Naive thymus-derived CD4-positive, alpha-beta T cell (primary cell): Measurements from ENCODE around the gene CALML6. TPM values are rescaled to one million over a fixed set of nuclear protein-coding genes. Genes with fewer than 3 reads are reported as not detected.
"Not testable (repeated sequence)": the region's sequence is repeated elsewhere in the genome, so short reads cannot be mapped to it uniquely, and the experiment has no call there.

Source experiments
- ATAC-seq: fragments of 150-1000 bp; cut with Tn5 transposase; 2 replicates; pipeline ENCODE4 v1.10.0; 2021; ENCODE audit warnings: mild to moderate bottlenecking, moderate library complexity
- CTCF ChIA-PET: fragments of 350-600 bp; sonication (Branson Sonifier 250); formaldehyde crosslinking; loops from one replicate; lab custom pipeline; 2021; ENCODE audit warnings: antibody characterized with exemption; lab: Charles Lee
- POLR2A ChIA-PET: fragments of 350-600 bp; sonication (Branson Sonifier 250); formaldehyde crosslinking; loops from one replicate; lab custom pipeline; 2021; ENCODE audit warnings: antibody characterized with exemption, inconsistent platforms; lab: Charles Lee
- DNase-seq, 9 donors: peaks; one replicate each; pipeline versions ENCODE4 v3.0.0 to v3.0.0-alpha.2; 2020 to 2022; ENCODE audit warnings: mixed read lengths in 1 of 9
- H3K27ac ChIP-seq: one replicate; pipeline ENCODE4 v1.7.0; 2013; ENCODE audit warnings: mild to moderate bottlenecking, low read depth, low read length, moderate library complexity
- H3K27me3 ChIP-seq, 2 donors: one replicate each; pipeline ENCODE4 v1.7.0; 2013; ENCODE audit warnings: low read length in 2 of 2, mild to moderate bottlenecking in 2 of 2, moderate library complexity in 2 of 2; ENCODE audit not compliant: control insufficient read depth in 2 of 2, insufficient read depth in 2 of 2
- H3K36me3 ChIP-seq, 3 experiments: 1 replicate in 2 of 3; 2 replicates in 1 of 3; pipeline ENCODE4 v1.7.0; 2013; ENCODE audit warnings: low read length in 3 of 3, mild to moderate bottlenecking in 3 of 3, moderate library complexity in 1 of 3; ENCODE audit not compliant: insufficient read depth in 3 of 3, control insufficient read depth in 2 of 3
- H3K4me1 ChIP-seq, 2 donors: one replicate each; pipeline ENCODE4 v1.7.0; 2013; ENCODE audit warnings: low read length in 2 of 2, mild to moderate bottlenecking in 2 of 2, moderate library complexity in 1 of 2; ENCODE audit not compliant: control insufficient read depth in 2 of 2, insufficient read depth in 2 of 2
- H3K4me3 ChIP-seq: 2 replicates; pipeline ENCODE4 v1.7.0; 2013; ENCODE audit warnings: mild to moderate bottlenecking, low read length
- H3K9me3 ChIP-seq, 3 experiments: 1 replicate in 2 of 3; 2 replicates in 1 of 3; pipeline ENCODE4 v1.7.0; 2013; ENCODE audit warnings: low read length in 3 of 3; ENCODE audit not compliant: control insufficient read depth in 2 of 3
- H3K27ac Mint-ChIP-seq, 9 donors: one replicate each; pipeline ENCODE4 v1.8.0; 2020 to 2022; ENCODE audit warnings: mixed read lengths in 9 of 9, mild to moderate bottlenecking in 8 of 9, moderate library complexity in 5 of 9, inconsistent platforms in 2 of 9
- H3K27me3 Mint-ChIP-seq, 5 donors: one replicate each; pipeline ENCODE4 v1.8.0; 2021 to 2022; ENCODE audit warnings: mixed read lengths in 5 of 5, mild to moderate bottlenecking in 1 of 5
- H3K36me3 Mint-ChIP-seq, 5 donors: one replicate each; pipeline ENCODE4 v1.8.0; 2020 to 2022; ENCODE audit warnings: mixed read lengths in 5 of 5, mild to moderate bottlenecking in 3 of 5, inconsistent platforms in 1 of 5
- H3K4me1 Mint-ChIP-seq, 7 donors: one replicate each; pipeline ENCODE4 v1.8.0; 2020 to 2022; ENCODE audit warnings: mixed read lengths in 7 of 7, mild to moderate bottlenecking in 3 of 7, inconsistent platforms in 1 of 7
- H3K4me3 Mint-ChIP-seq, 10 donors: one replicate each; pipeline ENCODE4 v1.8.0; 2020 to 2022; ENCODE audit warnings: mild to moderate bottlenecking in 10 of 10, mixed read lengths in 10 of 10, moderate library complexity in 6 of 10, inconsistent platforms in 2 of 10
- H3K9me3 Mint-ChIP-seq, 11 donors: one replicate each; pipeline ENCODE4 v1.8.0; 2020 to 2022; ENCODE audit warnings: mixed read lengths in 11 of 11, mild to moderate bottlenecking in 4 of 11, inconsistent platforms in 1 of 11, moderate library complexity in 1 of 11
- intact Hi-C, 2 donors: fragments of 100-400 bp; cut with micrococcal nuclease; formaldehyde crosslinking; loops; one replicate each; pipeline ENCODE4 v1.15.1; 2023
- polyA plus RNA-seq, 2 donors: library from polyadenylated mRNA; unstranded; fragments of 300-500 nt; fragmentation: Illumina TruSeq; gene quantifications; one replicate each; pipeline ENCODE4 v1.2.3, GENCODE V29; 2021
- total RNA-seq, 6 experiments: library from RNA in 5 of 6; stranded (reverse) in 5 of 6; gene quantifications; 1 replicate in 5 of 6; 2 replicates in 1 of 6; pipeline ENCODE4 v1.2.3 and lab custom pipeline; 2021 to 2026

Gene CALML6
- total and polyA plus RNA-seq, 7 experiments from 2014 or later: 0.94 to 2.5 (median 1.4) TPM; not detected in 3

DNA sequence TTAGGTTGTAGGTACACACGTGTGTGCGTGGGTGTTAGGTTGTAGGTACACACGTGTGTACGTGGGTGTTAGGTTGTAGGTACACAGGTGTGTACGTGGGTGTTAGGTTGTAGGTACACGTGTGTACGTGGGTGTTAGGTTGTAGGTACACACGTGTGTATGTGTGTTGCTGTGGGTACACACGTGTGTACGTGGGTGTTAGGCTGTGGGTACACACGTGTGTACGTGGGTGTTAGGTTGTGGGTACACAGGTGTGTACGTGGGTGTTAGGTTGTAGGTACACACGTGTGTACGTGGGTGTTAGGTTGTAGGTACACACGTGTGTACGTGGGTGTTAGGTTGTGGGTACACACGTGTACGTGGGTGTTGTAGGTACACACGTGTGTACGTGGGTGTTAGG lies 19.8 kb downstream of the CALML6 start:
- ATAC-seq, H3K36me3 ChIP-seq, intact Hi-C loops, H3K27me3 ChIP-seq, H3K27ac ChIP-seq, H3K4me3 ChIP-seq, DNase-seq, H3K4me1 ChIP-seq, H3K27ac Mint-ChIP-seq, H3K4me1 Mint-ChIP-seq, CTCF ChIA-PET, H3K36me3 Mint-ChIP-seq, H3K27me3 Mint-ChIP-seq, POLR2A ChIA-PET, H3K9me3 ChIP-seq, H3K4me3 Mint-ChIP-seq: not testable (repeated sequence)
- peaks cover 0 to 23% (median 0%) of the 10 kb centered on the region in 11 donors for H3K9me3 Mint-ChIP-seq

- H3K36me3 ChIP-seq: no peaks in the 10 kb centered on the region
- no peaks in the 10 kb centered on the region for H3K4me1 Mint-ChIP-seq
- H3K4me3 ChIP-seq: no peak overlapping the region
- ChIA-PET POLR2A (no interaction called here), CTCF (no interaction called here)
- H3K27me3 ChIP-seq: no peaks in the 10 kb centered on the region
- no peak overlapping the region for H3K4me3 Mint-ChIP-seq
- no peak overlapping the region for H3K27ac Mint-ChIP-seq
- peaks cover 0 to 23% (median 0%) of the 10 kb centered on the region in 11 donors for H3K9me3 Mint-ChIP-seq
- no peak for DNase-seq
- intact Hi-C loops: no loop called here
- no peak overlapping the region for H3K27ac ChIP-seq
- no peaks in the 10 kb centered on the region for H3K9me3 ChIP-seq
- H3K4me1 ChIP-seq: no peaks in the 10 kb centered on the region
- H3K36me3 Mint-ChIP-seq: peaks cover 0 to 7% (median 0%) of the 10 kb centered on the region in 5 donors
- no peaks in the 10 kb centered on the region for H3K27me3 Mint-ChIP-seq
- no peak for ATAC-seq
These were observed 22.0 kb downstream of the CALML6 start for GRCh38 chr1:1937061-1937460.

DNA sequence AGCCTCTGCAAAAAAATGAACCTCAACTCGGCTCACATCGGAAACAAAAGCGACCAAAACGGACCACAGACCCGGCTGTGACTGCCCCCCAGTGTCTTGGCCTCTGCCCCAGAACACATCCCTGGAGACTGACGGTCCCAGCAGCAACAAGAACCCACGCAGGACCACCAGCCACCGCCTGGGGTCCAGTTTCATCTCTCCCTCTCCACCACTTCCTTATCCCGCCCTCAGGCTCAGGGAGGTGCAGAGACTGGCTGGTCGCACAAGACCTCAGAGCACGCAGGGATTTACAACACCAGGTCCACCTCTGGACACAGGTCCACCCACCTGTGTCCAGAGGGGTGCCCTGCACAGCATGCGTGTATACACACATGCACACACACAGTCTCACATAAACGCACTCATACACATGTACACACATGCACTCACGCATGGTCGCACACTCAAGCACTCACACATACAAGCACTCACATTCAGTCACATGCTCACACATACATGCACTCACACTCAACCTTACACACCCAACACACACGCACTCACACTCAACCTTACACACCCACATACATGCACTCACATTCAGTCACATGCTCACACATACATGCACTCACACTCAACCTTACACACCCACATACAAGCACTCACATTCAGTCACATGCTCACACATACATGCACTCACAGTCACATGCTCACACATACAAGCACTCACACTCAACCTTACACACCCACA lies 22.7 kb downstream of the CALML6 start:
- no peaks in the 10 kb centered on the region for H3K27me3 Mint-ChIP-seq

DNA sequence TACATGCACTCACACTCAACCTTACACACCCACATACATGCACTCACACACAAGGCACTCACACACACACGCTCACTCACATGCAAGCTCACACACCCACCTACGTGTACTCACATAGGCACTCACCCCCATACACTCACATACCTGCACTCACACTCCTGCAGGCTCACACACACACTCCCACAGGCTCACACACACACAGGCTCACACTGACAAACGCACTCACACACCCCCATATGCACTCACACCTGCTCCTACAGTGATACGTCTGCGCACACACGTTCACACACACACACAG lies 23.2 kb downstream of the CALML6 start:
- H3K27ac Mint-ChIP-seq: no peak overlapping the region
- no peak overlapping the region for H3K4me3 Mint-ChIP-seq
- Histone ChIP-seq H3K9me3 (no peaks in the 10 kb centered on the region), H3K27ac (no peak overlapping the region), H3K36me3 (no peaks in the 10 kb centered on the region), H3K4me1 (no peaks in the 10 kb centered on the region), H3K4me3 (no peak overlapping the region), H3K27me3 (no peaks in the 10 kb centered on the region)
- POLR2A ChIA-PET: no interaction called here
- ATAC-seq (no peak), DNase-seq (no peak)
- intact Hi-C loops: no loop called here
- no peaks in the 10 kb centered on the region for H3K27me3 Mint-ChIP-seq
- H3K36me3 Mint-ChIP-seq: peaks cover 0 to 7% (median 0%) of the 10 kb centered on the region in 5 donors
- H3K9me3 Mint-ChIP-seq: peaks cover 0 to 23% (median 0%) of the 10 kb centered on the region in 11 donors
- no peaks in the 10 kb centered on the region for H3K4me1 Mint-ChIP-seq
- CTCF ChIA-PET: no interaction called here

More for the DNA sequence above, 22.7 kb downstream of the CALML6 start:
- peaks cover 0 to 23% (median 0%) of the 10 kb centered on the region in 11 donors for H3K9me3 Mint-ChIP-seq
- no peaks in the 10 kb centered on the region for H3K4me1 Mint-ChIP-seq
- POLR2A ChIA-PET: no interaction called here
- DNase-seq (no peak), ATAC-seq (no peak)
- Histone ChIP-seq H3K27ac (no peak overlapping the region), H3K9me3 (no peaks in the 10 kb centered on the region), H3K4me3 (no peak overlapping the region), H3K36me3 (no peaks in the 10 kb centered on the region), H3K4me1 (no peaks in the 10 kb centered on the region), H3K27me3 (no peaks in the 10 kb centered on the region)
- CTCF ChIA-PET: no interaction called here
- no peak overlapping the region for H3K4me3 Mint-ChIP-seq
- peaks cover 0 to 7% (median 0%) of the 10 kb centered on the region in 5 donors for H3K36me3 Mint-ChIP-seq
- intact Hi-C loops: no loop called here
- H3K27ac Mint-ChIP-seq: no peak overlapping the region

GRCh38 chr1:1938613-1939295 lies 23.7 kb downstream of the CALML6 start:
- H3K27ac ChIP-seq: no peak overlapping the region
- H3K27me3 ChIP-seq: no peaks in the 10 kb centered on the region
- H3K27ac Mint-ChIP-seq: no peak overlapping the region
- ChIA-PET POLR2A (no interaction called here), CTCF (no interaction called here)
- intact Hi-C loops: no loop called here
- no peaks in the 10 kb centered on the region for H3K36me3 ChIP-seq
- H3K9me3 ChIP-seq: no peaks in the 10 kb centered on the region
- H3K4me1 Mint-ChIP-seq: peaks cover 0 to 2% (median under 1%) of the 10 kb centered on the region in 7 donors
- peaks cover 0 to 21% (median 0%) of the 10 kb centered on the region in 11 donors for H3K9me3 Mint-ChIP-seq
- peaks cover 0 to 7% (median 0%) of the 10 kb centered on the region in 5 donors for H3K36me3 Mint-ChIP-seq
- no peak for ATAC-seq
- H3K4me3 ChIP-seq: no peak overlapping the region
- H3K27me3 Mint-ChIP-seq: no peaks in the 10 kb centered on the region
- H3K4me3 Mint-ChIP-seq: no peak overlapping the region
- no peak for DNase-seq
- H3K4me1 ChIP-seq: peaks cover 0 to under 1% of the 10 kb centered on the region in 2 donors

GRCh38 chr1:1939296-1940122 lies 24.4 kb downstream of the CALML6 start:
- intact Hi-C loops: loop anchor here in 1 of 2 donors (5.0 kb wide), 1 partner anchor 108 kb away; no protein-coding TSS in a partner anchor
- Mint-ChIP-seq H3K36me3 (peaks cover 0 to 2% (median 0%) of the 10 kb centered on the region in 5 donors), H3K4me1 (peaks cover 0 to 7% (median 3%) of the 10 kb centered on the region in 7 donors), H3K27ac (no peak overlapping the region), H3K27me3 (no peaks in the 10 kb centered on the region), H3K9me3 (peaks cover 0 to 15% (median 0%) of the 10 kb centered on the region in 11 donors), H3K4me3 (no peak overlapping the region)
- Histone ChIP-seq H3K9me3 (no peaks in the 10 kb centered on the region), H3K4me3 (no peak overlapping the region), H3K4me1 (peaks cover 3 to 6% of the 10 kb centered on the region in 2 donors), H3K27ac (no peak overlapping the region), H3K27me3 (no peaks in the 10 kb centered on the region), H3K36me3 (no peaks in the 10 kb centered on the region)
- CTCF ChIA-PET: no interaction called here
- POLR2A ChIA-PET: interaction anchor here (0.5 kb wide), 1 partner anchor 413 kb away, joined by 7 read pairs; no protein-coding TSS in a partner anchor
- DNase-seq (no peak), ATAC-seq (no peak)
